OCI-LY1 (cell line): ENCODE data around the gene TRAPPC14.

ENCODE experiments used
- EZH2 ChIP-seq: fragments of 200-600 bp; sonication (generic), shearing (Covaris generic); IDR thresholded peaks from 2 replicates; pipeline ENCODE4 v1.8.0; 2017; ENCODE audit warnings: borderline replicate concordance, mixed run types, mild to moderate bottlenecking, antibody characterized with exemption, low read length, moderate library complexity, mixed read lengths
- TF ChIP-seq, protein P1 (sequence below): fragments of 200-600 bp; sonication (generic), shearing (Covaris generic); IDR thresholded peaks from 2 replicates; pipeline ENCODE4 v1.5.1; 2017; ENCODE audit warnings: mild to moderate bottlenecking, antibody characterized with exemption, low read length, moderate library complexity, mixed read lengths

DNA sequence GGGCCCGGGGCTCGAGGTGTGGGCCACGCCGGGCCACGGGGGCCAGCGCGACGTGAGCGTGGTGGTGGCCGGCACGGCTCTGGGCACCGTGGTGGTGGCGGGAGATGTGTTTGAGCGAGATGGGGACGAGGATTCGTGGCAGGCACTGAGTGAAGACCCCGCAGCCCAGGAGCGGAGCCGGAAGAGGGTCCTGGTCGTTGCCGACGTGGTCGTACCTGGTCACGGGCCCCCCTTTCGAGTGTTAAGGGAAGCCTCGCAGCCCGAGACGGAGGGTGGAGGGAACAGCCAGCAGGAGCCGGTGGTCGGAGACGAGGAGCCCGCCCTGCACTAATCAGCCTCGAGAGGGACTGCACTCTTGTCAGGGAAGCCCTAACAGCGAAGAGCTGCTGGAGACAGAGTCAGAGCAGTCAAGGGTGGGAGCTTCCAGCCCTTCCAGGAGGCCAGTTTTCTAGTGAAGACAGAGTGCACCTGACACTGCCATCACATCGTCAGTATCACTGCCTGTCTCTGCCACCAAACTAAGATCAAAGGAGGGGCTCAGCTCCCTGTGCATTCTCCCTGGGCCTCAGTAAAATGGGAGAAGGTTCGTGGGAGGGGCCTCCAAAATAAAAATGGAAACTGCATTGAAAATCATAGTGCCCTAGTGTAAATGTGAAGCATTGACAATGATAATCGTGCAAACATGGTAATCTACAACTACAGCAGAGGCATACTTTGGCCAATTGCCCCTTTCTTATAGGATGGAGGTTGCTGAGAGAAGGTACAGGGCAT lies 30.5 kb downstream of the TRAPPC14 start:
- no peak for TF ChIP-seq EZH2
- TF ChIP-seq, protein P1, sequence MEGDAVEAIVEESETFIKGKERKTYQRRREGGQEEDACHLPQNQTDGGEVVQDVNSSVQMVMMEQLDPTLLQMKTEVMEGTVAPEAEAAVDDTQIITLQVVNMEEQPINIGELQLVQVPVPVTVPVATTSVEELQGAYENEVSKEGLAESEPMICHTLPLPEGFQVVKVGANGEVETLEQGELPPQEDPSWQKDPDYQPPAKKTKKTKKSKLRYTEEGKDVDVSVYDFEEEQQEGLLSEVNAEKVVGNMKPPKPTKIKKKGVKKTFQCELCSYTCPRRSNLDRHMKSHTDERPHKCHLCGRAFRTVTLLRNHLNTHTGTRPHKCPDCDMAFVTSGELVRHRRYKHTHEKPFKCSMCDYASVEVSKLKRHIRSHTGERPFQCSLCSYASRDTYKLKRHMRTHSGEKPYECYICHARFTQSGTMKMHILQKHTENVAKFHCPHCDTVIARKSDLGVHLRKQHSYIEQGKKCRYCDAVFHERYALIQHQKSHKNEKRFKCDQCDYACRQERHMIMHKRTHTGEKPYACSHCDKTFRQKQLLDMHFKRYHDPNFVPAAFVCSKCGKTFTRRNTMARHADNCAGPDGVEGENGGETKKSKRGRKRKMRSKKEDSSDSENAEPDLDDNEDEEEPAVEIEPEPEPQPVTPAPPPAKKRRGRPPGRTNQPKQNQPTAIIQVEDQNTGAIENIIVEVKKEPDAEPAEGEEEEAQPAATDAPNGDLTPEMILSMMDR, result no peak
